ENCODE results near the gene RER1.

Gene RER1

DNA sequence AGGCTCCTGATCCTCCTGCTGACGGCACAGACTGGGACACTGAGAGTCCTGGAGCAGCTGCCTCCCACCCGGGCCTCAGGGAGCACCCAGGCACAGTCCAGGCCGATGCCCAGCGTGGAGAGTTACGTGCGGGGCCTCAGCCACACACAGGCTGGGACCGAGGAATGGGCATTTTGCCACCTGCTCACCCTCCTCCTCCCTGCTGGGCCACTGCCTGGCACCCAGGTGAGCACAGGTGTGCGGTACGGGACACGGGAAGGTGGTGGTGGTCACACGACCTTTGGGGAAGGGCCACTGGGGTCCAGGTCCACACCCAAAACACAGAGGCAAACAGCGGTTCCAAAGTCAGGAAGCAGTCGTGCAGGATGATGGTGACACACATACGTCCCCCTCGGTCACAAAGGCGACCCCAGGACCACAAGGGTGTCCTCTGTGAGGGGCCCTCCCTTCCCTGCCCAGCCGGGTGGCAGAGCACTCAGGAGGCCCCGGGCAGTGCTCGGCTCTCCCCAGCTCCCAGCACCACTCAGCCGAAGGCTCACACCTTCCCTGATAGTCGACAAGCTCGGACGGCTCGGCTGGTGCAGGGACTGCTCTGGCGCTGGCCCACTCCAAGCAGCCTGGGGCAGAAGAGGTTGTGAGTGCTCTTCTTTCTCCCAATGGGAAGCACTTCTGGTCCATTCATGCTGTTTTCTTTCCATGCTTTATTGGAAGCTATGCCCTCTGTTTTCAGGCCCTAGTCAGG is 14.5 kb upstream of the RER1 start:
- DNase-seq = no peak

DNA sequence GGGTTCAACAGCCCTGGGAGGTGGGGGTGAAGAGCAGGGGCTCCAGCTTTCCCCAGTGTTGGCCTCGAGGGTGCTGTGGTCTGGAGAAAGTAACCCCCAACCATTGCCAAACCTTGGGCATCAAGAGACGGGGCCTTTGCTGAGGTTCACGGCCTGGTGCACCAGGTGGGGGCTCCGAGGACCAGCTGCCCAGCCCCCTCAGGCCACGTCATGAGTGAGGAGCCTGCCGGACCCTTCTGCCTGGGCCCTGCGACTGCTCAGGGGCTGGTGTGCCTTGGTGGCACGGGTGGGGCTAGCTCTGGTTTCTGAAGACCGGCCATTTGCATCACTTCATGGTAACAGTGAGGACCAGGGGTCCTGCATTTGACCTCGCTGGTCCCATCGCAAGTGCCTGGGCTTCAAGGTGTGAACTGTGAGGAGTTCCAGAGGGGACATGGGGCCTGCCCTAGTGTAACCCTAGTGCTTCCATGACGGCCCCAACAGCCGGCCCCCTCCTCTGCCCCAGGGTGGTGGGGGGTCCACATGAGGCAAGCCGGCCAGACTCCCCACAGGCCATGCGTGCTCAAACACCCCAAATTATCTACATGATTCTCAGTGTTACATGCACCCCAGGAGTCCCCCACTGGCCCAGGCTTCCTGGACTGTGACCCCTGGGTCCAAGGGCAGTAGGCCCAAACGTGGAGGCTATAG is 13.7 kb upstream of the RER1 start:
- DNase-seq = no peak

DNA sequence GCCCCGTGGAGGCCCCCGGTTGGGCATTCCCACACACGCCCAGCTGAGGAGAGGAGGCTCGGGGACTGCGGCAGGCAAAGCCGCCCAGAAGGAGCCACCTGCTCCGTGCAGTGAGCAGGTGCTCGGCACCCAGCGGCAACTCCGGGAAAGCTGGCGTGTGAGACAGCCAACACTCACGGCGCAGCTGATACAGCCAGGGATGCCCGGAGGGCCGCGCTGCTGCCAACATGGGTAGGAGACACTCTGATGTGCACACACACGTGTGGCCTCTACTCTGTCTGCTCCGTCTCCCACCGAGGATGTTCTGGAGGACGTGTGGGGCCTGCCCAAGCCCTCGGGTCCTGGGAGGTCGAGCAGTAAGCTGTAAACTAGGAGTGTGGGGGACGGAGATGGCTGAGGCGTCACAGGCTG is 13.2 kb upstream of the RER1 start:
- peak; percentile 6 for DNase-seq

DNA sequence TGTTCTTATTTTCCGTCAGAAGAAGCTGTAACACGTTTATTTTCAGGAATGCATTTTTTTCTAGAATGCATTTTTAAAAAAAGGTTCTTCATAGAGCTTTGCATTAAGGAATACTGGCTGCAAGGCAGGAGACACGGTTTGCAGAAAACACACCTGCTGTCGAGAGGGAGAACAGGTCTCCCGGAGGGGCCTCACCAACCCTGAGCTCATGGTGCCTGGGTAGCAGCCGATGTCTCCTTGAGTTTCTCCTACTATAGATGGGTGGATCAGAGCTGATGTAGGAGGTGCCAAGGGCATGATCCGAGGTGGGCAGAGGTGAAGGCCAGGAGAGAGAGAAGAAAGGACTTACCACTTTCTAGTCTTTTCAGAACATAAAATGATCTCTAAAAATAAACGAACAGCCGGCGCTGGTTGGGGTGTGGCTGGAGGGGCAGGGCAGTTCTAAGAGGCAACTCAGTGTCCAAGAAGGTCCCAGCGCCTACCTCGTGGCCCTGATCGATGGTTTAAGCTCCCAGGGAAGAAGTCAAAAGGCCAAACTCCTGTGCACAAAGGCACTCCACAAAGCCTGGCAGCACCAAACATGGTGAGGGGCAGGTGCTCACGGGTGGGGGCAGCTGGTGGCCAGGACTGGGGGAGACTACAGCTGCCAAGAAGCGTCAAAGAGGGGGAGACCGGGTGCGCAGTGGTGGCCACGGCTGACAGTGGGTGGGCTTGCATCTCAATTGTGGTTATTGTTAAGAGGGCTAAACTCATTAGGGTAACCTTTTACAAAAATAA is 12.5 kb upstream of the RER1 start:
- no peak for DNase-seq

DNA sequence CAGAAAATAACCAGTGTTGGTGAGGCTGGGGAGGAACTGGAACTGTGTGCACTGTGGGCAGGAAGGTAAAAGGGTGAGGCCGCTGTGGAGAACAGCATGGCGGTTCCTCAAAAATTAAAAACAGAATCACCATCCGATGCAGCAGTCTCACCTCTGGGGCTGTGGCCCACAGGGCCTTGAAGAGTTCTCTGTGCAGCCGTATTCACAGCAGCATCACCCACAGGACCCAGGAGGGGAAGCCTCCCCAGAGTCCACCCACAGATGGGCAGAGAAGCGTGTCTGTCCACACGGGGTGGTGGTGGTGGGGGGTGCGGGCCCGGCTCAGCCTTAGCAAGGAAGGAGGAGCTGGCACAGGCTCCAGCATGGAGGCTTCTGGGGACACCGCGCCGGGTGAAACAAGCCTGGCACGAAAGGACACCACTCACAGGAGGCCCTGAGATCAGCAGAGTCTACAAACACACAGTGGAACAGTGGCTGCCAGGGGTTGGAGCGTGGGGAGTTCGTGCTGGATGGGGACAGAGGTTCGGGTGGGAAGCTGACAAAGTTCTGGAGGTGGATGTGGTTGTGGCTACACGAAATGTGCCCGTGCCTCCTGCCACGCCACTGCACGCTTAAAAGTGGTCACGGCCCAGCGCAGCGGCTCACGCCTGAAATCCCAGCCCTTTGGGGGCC is 11.8 kb upstream of the RER1 start:
- DNase-seq = no peak

DNA sequence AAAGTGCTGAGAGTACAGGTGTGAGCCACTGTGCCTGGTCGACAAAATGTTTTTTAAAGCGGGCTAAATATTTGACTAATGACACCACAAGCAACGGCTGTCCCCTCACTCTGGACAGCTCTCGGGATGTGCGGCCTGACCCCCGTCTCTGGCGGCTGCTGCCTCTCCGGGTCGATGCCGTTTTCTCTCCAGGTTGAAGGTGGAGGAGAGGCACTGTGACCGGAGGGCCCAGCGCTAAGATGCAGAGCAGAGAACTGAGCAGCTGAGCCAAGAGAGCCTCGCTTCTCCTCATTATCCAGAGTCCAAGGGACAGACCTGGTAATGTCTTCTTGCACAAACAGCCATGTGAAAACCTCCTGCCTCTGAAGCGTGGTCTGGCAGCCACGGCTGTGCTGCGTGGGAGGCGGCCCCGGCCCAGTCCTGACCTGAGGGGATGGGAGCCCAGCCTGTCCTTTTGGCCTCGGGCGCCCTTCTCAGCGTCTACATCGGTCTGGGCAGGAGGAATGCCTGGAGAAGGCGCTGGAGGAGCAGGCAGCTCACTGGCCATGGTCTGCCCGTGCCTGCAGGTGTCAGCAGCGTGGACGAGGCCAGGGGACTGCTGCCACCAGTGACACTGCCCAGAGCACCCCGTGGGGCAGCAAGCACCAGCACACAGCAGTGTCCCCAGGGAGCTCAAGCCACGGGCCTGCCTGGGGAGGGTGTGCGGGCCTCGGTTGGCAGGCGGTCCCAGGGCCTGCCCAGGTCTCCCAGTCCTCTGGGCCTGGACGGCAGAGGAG is 10.6 kb upstream of the RER1 start:
- DNase-seq = no peak

DNA sequence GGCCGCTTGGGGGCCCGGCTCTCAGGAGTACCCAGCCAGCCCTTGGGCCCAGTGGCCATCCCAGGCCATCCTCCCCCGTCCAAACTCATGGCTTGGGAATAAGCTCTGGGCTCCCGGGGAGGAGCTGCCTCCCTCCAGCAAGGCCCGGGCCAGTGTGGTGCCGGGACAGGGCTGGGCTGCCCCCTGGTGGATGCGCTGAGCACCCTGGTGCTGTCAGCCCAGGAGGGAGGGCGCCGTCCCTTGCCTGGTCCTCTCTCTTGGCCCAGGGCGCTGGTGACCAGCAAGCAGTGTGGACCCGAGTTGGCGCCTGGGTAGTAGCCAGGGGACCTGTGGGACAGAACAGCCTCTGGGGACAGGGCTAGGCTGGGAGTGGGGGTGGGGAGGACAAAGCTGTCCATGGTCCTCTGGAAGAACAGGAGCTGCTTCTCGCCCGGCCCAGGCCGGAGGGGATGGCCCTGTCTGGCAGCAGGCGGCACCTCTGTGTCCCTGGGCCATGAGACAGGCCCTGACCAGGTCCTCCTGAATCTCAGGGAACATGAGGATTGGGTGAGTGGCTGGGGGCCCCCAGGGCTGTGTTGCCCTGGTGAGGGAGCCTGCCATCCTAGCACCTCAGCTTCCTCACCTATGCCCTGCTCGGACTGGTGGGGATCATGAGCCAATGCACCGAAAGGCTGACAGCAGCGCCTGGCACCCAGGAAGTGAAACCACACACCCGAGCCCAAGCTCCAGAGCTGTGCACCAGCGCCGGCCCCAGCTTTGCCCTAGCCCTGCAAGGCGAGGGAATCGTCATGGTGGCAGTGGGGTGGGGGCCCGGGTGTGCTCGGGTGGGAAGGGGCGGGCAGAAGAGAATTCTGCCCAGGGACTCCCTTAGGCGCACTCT is 9.7 kb upstream of the RER1 start:
- DNase-seq = peak; percentile 23

DNA sequence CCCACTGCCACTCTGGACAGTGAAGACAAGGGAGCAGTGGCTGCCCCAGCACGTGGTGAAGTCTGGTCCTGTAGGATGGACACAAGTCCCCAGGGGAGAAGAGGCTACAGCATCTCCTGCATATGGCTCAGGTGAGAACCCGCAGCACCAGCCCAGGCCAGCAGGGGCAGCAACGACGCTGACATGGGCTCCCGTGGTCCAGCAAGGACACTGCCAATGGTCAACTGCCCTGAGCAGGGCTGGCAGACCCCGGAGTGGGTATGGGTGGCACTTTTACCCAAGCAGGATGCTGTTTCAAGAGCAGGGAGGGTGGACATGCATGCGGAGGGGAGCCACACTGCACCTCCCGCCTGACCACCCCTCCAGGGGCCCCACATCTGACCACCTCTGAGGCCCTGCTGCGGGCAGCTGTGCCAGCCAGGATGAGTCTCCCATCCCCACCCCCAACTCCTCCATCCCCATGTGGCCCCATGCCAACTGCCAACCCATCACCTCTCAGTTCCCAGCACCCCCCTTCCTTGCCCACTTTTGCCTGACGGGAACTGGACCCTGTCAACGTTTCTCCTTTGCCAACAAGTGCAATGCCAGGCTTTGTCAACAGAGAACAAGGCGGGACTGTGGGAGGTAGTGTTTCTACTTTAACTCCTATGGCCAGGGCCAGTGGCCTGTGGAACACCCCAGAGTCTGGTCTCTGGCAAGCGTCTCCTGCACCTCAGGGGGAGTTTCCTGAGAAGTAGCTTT is 8.8 kb upstream of the RER1 start:
- no peak for DNase-seq

DNA sequence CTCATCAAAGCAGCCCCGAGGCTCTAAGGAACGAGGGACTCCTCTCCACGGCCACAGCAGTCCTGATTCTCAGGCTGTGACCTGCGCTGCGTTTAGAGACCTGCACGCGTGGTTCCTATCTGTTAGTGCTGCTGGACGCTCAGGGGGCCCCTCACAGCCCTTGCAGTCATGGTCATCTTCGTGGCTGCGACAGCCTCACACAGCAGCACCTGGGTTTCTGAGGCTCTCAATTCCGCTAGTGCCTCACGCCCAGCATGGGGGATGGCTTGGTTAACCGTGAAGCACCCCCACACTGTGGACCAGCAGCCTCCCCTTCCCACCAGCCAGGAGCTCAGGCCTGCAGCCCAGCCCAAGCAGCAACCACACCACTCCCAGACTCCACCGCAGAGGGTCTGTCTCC is 8.1 kb upstream of the RER1 start:
- DNase-seq = no peak

DNA sequence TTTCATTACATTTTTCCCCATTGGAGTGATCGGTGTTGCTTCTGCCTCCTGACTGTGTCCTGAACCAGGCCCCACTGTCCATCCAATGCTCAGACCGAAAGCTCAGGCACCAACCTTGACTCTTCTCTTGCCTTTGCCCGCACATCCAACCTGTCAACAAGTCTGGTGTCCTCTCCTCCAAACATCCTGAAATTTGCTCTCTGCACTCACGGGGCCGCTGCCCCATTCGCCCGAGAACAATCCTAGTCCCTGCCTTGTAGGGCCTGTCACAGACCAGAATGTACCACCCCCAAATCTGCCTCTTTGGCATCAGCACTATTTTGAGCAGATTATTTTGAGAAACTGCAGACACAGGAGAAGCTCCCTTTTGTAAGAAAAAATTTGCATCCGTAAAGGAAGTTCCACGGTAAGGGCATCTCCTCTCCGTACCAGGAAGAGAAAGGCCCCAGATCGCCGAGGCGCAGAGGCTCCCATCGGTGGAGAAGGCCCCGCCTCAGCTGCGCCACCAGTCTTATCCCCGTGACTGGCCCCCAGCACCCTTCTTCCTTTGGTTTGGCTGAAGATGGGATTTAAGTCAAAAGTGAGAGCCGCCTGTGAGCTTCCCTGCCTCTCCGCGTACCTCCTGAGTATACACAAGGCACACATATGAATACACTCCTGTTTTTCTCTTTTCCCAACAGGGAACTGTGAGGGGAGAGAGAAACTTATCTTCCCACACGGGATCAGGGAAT is 7.3 kb upstream of the RER1 start:
- DNase-seq = no peak

DNA sequence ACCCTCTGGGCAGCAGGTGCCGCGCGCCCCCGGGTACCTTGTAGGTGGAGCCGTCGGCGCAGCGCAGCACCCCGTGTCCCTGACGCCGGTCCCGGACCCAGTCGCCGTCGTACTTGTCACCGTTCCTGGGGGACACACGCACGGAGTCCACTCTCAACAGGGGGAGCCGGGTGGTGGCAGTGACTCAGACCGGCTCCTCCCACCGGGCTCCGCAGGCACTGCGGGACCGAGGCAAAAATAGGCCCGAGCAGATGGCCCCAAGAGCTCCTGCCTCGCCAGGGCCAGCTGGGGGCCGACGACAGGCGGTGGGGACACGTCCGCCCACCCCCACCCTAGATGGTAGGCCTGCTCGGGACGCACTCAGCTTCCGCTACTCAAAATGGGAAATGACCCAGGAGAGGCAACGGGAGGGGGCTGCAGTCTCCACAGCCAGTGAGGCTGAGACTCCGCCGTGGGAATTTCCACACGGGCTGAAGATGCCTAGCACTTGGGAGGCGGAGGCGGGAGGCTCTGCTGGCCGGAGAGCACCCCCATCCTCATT is 6.6 kb upstream of the RER1 start:
- DNase-seq = peak; percentile 3

DNA sequence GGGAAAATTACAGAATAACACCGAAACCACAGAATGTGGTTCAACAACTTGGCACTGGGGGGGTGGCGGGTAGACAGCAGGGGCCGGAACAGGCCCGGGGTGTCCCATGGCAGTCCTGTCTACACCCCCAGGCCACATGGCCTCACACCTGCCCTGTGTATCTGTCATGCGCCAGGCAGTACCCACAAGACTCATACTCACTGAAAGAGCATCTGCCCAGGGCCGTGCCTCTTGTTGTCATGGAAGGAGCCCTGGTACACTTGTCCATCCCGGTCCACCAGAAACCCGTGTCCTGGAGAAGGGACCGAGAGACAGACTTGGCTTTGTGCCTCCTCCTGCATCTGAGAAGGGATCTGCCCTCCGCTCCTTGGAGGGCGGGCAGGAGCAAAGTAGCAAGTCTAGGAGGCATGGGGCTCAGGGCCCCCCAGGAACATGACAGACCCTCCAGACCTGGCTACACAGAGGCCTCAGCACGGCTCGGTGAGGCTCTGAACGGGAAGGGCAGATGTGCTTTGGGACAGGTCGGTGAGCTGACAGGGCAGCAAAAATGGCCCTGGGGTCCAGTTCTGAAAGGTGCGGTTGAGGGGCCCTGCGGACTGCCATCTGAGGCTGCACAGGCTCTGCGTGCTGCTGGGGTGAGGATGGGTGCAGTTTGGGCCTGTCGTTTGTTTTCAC is 5.9 kb upstream of the RER1 start:
- no peak for DNase-seq

DNA sequence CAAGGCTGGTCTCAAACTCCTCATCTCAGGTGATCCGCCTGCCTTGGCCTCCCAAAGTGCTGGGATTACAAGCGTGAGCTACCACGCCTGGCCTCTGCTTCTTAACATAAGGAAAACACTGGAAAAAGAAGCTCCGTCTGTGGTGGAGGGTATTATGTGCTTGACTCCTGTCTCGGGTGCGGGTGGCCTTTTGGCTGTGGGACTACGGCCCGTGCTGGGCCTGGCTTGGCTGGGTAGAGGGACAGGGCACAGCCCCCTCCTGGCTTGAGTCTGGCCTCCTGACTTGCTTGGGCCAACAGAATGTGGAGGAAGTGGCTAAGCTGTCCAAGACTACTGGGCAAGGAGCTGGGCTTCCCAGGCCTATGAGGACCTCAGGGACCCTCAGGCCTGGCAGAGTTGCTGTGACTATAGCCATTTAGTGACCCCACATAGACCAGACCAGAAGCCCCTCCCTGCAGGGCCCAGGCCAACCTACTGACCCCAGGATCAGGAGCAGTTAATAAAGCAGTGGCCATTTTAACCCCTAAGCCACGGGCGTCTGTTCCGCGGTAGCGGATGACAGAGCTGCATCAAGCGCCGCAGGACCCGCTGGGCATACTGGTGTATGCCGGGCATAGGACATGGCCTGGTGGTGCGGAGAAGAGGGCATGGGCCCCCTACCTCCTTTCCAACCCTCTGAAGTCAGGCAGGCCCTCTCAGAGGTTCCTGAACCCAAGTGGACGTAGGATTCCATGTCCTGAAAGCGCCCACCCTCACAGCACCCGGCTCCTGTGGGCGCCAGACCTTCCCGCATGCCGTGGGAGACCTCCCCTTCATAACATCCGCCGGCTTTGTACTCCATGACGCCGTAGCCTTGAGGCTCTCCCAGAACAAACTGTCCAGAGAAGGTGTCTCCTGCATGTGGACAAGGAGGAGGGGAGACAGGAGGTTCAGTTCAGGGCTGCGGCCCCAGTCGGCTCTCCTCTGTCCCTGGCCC is 4.7 kb upstream of the RER1 start:
- no peak for DNase-seq

DNA sequence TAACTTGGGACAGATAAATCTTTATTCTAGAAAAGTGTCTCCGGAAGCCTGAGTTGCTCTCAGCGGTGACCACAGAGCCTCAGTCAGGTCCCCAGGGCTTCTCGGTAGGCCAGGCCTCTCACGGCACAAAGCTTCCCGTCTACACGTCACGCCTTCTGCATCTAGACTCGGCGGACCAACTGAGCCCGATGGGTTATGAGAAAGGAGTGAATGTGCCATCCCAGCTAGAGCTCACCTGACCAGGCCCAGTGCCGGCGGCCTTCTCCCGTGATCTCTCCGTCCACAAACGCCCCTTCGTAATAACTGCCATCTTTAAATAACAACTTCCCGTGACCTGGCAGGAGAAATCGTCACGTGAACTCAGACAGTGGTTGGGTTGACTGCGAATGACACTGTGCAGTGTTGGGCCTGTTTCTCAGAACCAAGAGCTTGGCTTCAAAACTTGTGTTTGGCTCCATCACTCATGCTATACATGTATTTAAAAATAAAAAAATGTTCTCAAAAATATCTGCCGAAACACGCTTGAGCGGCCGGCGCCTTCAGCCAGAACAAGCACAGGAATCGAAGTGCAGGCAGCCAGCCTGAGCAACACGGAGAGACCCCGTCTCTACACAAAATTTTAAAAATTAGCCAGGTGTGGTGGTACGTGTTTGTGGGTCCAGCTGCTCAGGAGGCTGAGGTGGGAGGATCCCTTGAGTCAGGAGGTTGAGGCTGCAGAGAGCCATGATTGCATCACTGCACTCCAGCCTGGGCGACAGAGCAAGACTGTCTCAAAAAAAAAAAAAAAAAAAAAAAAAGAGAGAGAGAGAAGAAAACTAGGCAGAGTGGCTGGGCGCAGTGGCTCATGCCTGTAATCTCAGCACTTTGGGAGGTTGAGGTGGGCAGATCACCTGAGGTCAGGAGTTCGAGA is 3.4 kb upstream of the RER1 start:
- no peak for DNase-seq

DNA sequence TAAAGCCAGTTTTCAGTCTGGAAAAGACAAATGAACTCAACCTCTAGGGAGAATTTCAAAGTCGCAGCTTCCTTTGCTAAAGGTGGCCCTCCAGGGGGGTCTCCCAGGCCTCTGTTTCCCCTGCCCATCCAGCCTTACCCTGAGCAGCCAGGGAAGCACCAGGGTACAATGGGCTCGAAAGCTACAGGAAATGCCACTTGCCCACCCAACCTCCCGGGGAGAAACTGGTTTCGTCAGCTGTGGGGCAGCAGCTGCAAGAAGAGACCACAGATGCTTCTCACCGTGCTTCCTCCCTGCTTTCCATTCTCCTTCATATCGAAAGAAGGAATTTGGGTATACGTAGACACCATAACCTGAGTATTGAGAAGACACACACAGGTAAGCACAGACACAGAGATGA is 2.0 kb upstream of the RER1 start:
- no peak for DNase-seq

DNA sequence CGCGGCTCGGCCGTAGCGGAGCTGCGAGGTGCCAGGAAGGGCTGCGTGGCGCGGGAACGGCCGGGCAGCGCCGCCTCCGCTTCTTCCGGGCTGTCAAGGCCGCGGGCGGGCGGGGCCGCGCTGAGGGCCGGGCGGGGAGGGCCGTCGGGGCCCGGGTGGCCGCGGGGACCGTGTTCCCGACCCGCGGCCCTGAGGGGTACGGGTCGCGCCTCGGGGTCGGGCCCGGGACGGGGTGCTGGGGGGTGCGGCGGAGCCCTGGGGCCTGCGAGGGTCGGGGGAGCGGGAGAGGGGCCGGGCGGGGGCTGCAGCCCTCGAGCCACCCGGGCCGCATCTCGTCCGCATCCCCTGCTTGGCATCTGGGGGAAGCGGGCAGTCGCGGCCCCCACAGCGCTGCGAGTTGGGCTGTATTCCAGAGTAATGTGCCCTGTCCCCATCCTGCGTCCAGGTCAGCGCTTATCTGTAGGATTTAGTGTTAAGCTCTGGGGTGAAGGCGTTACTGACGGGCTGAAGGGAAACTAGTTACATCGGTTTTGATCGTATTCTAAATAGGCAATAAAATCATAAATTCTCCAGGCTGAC is 379 bp downstream of the RER1 start:
- DNase-seq = no peak
